Lung (tissue), 12 donors: ENCODE data around the gene UBLCP1. TPM values are rescaled to one million over a fixed set of nuclear protein-coding genes. Genes with fewer than 3 reads are reported as not detected.
A peak's percentile ranks its signal among the peaks of the same experiment; 100 is the strongest.
"Not testable (repeated sequence)": the region's sequence is repeated elsewhere in the genome, so short reads cannot be mapped to it uniquely, and the experiment has no call there.

Source experiments
- ATAC-seq: fragments of 200-7000 bp; cut with Tn5 transposase; one replicate; pipeline ENCODE4 v1.9.1; 2020; ENCODE audit warnings: moderate number of reproducible peaks; ENCODE audit not compliant: insufficient read depth, low FRiP score
- DNase-seq, 3 donors: peaks; one replicate each; pipeline ENCODE4 v3.0.0-alpha.2; 2013 to 2017
- H3K27ac ChIP-seq, 2 donors: one replicate each; pipeline ENCODE4 v1.5.1; 2013; ENCODE audit warnings: mild to moderate bottlenecking in 2 of 2, moderate library complexity in 2 of 2, control low read depth in 1 of 2, inconsistent platforms in 1 of 2, low read depth in 1 of 2, low read length in 1 of 2
- H3K27me3 ChIP-seq, 3 donors: one replicate each; pipeline ENCODE4 v1.5.1; 2013; ENCODE audit warnings: low read length in 2 of 3; ENCODE audit not compliant: control insufficient read depth in 3 of 3, insufficient read depth in 3 of 3
- H3K36me3 ChIP-seq, 4 donors: one replicate each; pipeline ENCODE4 v1.5.1; 2013; ENCODE audit warnings: low read length in 4 of 4, mild to moderate bottlenecking in 1 of 4, moderate library complexity in 1 of 4; ENCODE audit not compliant: control insufficient read depth in 4 of 4, insufficient read depth in 4 of 4
- H3K4me1 ChIP-seq, 5 donors: one replicate each; pipeline ENCODE4 v1.5.1; 2013; ENCODE audit warnings: low read length in 5 of 5, mild to moderate bottlenecking in 2 of 5, moderate library complexity in 1 of 5; ENCODE audit not compliant: control insufficient read depth in 5 of 5, insufficient read depth in 5 of 5
- H3K4me3 ChIP-seq: one replicate; pipeline ENCODE4 v1.5.1; 2013; ENCODE audit warnings: mild to moderate bottlenecking, control low read depth, moderate library complexity
- H3K9ac ChIP-seq, 2 donors: one replicate each; pipeline ENCODE4 v1.5.1; 2013; ENCODE audit warnings: low read length in 2 of 2, control low read depth in 1 of 2; ENCODE audit not compliant: insufficient read depth in 1 of 2
- H3K9me3 ChIP-seq, 4 donors: one replicate each; pipeline ENCODE4 v1.5.1; 2013; ENCODE audit warnings: low read length in 3 of 4, mild to moderate bottlenecking in 1 of 4, moderate library complexity in 1 of 4; ENCODE audit not compliant: control insufficient read depth in 4 of 4, insufficient read depth in 3 of 4
- CTCF ChIP-seq: IDR thresholded peaks from 2 replicates; pipeline ENCODE4 v1.5.1; 2012; ENCODE audit warnings: mild to moderate bottlenecking; ENCODE audit errors: control extremely low read depth, extremely low read depth
- WGBS, 2 donors: extraction: QIAGEN DNeasy Blood & Tissue Kit; methylation state at CpG; one replicate each; pipeline ENCODE4 v1.1.7; 2013; 5-methylcytosine and 5-hydroxymethylcytosine counted together
- polyA plus RNA-seq, 2 donors: library from polyadenylated mRNA; stranded (reverse); fragments of 200-250 nt; gene quantifications; one replicate each; pipeline ENCODE4 v1.2.1, GENCODE V29; 2013
- total RNA-seq, 2 donors: library from RNA; depleted of rRNA in 1 of 2; stranded (reverse); fragments of >200 nt in 1 of 2; gene quantifications; one replicate each; pipeline ENCODE4 v1.2.1, GENCODE V29; 2014 to 2021
- donor health status: control.
- donor health status: control.
- donor health status: Bipolar disorder and iron deficiency.
- donor health status: healthy.
- donor health status: DM: yes; HTN: yes; CAD: no.

UBLCP1 gene
- total and polyA plus RNA-seq, 4 donors: 19.0 to 27.4 (median 25.0) TPM

GRCh38 chr5:159230657-159231056 lies 32.4 kb upstream of the UBLCP1 start:
- Histone ChIP-seq H3K4me3 (no peak overlapping the region), H3K27me3 (no peaks in the 10 kb centered on the region), H3K4me1 (no peaks in the 10 kb centered on the region), H3K36me3 (no peaks in the 10 kb centered on the region), H3K9ac (no peak overlapping the region), H3K27ac (no peak overlapping the region), H3K9me3 (no peaks in the 10 kb centered on the region)
- ATAC-seq (no peak), DNase-seq (no peak)
- whole genome bisulfite sequencing, 2 donors: 56 to 70% methylated on average over 3 of the region's 3 CpGs
- TF ChIP-seq CTCF: no peak

- no peak overlapping the region for H3K9ac ChIP-seq
- no peaks in the 10 kb centered on the region for H3K27me3 ChIP-seq
- ATAC-seq (no peak), DNase-seq (no peak)
- no peaks in the 10 kb centered on the region for H3K36me3 ChIP-seq
- H3K9me3 ChIP-seq: no peaks in the 10 kb centered on the region
- WGBS, 2 donors: 83 to 90% methylated on average over 2 of the region's 2 CpGs
- TF ChIP-seq CTCF: no peak
- H3K4me1 ChIP-seq: no peaks in the 10 kb centered on the region
- H3K4me3 ChIP-seq: no peak overlapping the region
- H3K27ac ChIP-seq: no peak overlapping the region
Observed at GRCh38 chr5:159231167-159231566, 31.9 kb upstream of the UBLCP1 start.

GRCh38 chr5:159235871-159236520 lies 27.1 kb upstream of the UBLCP1 start:
- DNase-seq, H3K36me3 ChIP-seq, H3K9me3 ChIP-seq, H3K27ac ChIP-seq, H3K4me1 ChIP-seq, H3K27me3 ChIP-seq, H3K4me3 ChIP-seq, ATAC-seq, H3K9ac ChIP-seq: not testable (repeated sequence)
- 95% methylated on average over 2 of the region's 2 CpGs for WGBS, 2 donors

- 78 to 85% methylated on average over 4 of the region's 4 CpGs for WGBS, 2 donors
- no peak for DNase-seq
- H3K4me1 ChIP-seq: peaks cover 0 to 3% (median 0%) of the 10 kb centered on the region in 5 donors
- H3K36me3 ChIP-seq: no peaks in the 10 kb centered on the region
- no peak overlapping the region for H3K9ac ChIP-seq
- H3K27ac ChIP-seq: no peak overlapping the region
- no peak overlapping the region for H3K4me3 ChIP-seq
- peaks cover 0 to 2% (median 0%) of the 10 kb centered on the region in 4 donors for H3K9me3 ChIP-seq
- peak; percentile 11 for ATAC-seq
- no peak for TF ChIP-seq CTCF
- peaks cover 0 to 3% (median 0%) of the 10 kb centered on the region in 3 donors for H3K27me3 ChIP-seq
Observed at GRCh38 chr5:159240301-159240870, 22.7 kb upstream of the UBLCP1 start.
